GM12801 (cell line): ENCODE data around the gene EIF5.

Experiments
- CTCF ChIP-seq: IDR thresholded peaks from one replicate; pipeline ENCODE4 v1.5.1; 2011; ENCODE audit warnings: control low read depth; ENCODE audit not compliant: insufficient read length; ENCODE audit errors: extremely low read depth

Gene EIF5

GRCh38 chr14:103393676-103394626 lies 59.9 kb downstream of the EIF5 start:
- TF ChIP-seq CTCF = peak; percentile 16
